ENCODE data around the gene C10orf53.
"Not testable (repeated sequence)": the region's sequence is repeated elsewhere in the genome, so short reads cannot be mapped to it uniquely, and the experiment has no call there.

Gene C10orf53

GRCh38 chr10:49700211-49700610, 20.8 kb downstream of the C10orf53 start:
- H3K4me3 ChIP-seq (ENCODE audit: low read depth, low read length): no peak overlapping the region
- TF ChIP-seq, protein P1, sequence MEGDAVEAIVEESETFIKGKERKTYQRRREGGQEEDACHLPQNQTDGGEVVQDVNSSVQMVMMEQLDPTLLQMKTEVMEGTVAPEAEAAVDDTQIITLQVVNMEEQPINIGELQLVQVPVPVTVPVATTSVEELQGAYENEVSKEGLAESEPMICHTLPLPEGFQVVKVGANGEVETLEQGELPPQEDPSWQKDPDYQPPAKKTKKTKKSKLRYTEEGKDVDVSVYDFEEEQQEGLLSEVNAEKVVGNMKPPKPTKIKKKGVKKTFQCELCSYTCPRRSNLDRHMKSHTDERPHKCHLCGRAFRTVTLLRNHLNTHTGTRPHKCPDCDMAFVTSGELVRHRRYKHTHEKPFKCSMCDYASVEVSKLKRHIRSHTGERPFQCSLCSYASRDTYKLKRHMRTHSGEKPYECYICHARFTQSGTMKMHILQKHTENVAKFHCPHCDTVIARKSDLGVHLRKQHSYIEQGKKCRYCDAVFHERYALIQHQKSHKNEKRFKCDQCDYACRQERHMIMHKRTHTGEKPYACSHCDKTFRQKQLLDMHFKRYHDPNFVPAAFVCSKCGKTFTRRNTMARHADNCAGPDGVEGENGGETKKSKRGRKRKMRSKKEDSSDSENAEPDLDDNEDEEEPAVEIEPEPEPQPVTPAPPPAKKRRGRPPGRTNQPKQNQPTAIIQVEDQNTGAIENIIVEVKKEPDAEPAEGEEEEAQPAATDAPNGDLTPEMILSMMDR (IDR thresholded peaks at IDR 0.05; ENCODE audit: insufficient read depth, low read depth, low read length, missing control alignments): no peak
- DNase-seq (ENCODE audit: low read depth): no peak

DNA sequence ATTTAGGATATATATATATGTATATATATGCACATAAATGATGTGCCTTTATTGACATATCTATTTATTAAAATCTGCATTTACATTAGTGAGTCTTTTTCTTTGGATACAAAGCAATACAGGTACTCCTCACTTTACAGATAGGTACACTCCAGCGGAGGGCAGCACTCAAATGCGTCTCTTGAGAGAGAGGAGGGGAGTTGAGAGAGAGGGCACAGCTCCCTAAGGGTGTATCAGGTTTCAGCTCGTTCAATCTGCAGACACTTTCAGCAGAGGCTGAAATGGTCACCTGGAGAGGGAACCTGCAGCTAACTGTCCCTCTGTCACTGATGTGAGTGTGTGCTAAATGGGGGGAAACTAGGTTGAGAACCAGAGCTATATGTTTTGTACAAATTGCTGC, 21.5 kb downstream of the C10orf53 start:
- DNase-seq (ENCODE audit: low read depth): no peak
- H3K4me3 ChIP-seq (ENCODE audit: low read depth, low read length): no peak overlapping the region
- TF ChIP-seq, protein P1 (IDR thresholded peaks at IDR 0.05; ENCODE audit: insufficient read depth, low read depth, low read length, missing control alignments): no peak

- H3K4me3 ChIP-seq (ENCODE audit: low read depth, low read length): no peak overlapping the region
- TF ChIP-seq, protein P1 (IDR thresholded peaks at IDR 0.05; ENCODE audit: insufficient read depth, low read depth, low read length, missing control alignments): no peak
- DNase-seq (ENCODE audit: low read depth): no peak
Observed at GRCh38 chr10:49707585-49707984, 28.1 kb downstream of the C10orf53 start.

DNA sequence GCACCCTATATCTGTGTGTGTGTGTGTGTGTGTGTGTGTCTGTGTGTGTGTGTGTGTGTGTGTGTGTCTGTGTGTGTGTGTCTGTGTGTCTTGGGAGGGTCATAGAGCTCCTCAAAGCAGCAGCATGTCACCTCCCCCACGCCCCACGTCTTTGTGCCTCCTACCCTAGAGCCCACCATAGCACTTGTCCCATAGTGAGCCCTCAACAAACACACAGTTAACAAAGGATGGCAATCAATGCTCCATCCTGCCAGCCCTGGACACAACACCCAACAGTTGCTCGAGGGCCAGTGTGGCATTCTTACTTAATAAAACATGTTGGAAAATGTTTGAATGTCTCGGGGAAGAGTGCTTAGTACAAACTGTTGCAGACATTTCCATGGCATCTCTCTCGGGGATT, 30.5 kb downstream of the C10orf53 start:
- no peak overlapping the region for H3K4me3 ChIP-seq (ENCODE audit: low read depth, low read length)
- DNase-seq (ENCODE audit: low read depth): no peak
- TF ChIP-seq, protein P1 (IDR thresholded peaks at IDR 0.05; ENCODE audit: insufficient read depth, low read depth, low read length, missing control alignments): no peak

DNA sequence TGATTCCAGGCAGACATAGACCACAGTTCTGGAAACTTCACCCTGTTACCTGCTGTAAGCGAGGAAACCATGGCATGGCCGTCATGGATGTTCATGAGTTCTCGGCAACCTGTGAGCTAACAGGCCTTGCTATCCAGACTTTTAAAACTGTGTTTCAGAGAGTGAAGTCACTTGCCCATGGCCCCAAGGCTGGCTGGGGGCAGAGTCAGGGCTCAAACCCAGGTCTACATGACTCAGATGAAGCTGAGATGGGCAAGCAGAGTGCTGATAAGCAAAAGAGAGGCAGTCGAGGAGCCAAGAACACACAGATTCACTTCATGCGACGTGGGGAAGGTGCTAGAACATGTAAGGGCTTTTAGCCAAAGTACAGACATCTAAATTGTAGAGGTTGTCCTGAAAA, 31.5 kb downstream of the C10orf53 start:
- TF ChIP-seq, protein P1 (IDR thresholded peaks at IDR 0.05; ENCODE audit: insufficient read depth, low read depth, low read length, missing control alignments): no peak
- DNase-seq (ENCODE audit: low read depth): no peak
- no peak overlapping the region for H3K4me3 ChIP-seq (ENCODE audit: low read depth, low read length)

- DNase-seq (ENCODE audit: low read depth): no peak
- no peak overlapping the region for H3K4me3 ChIP-seq (ENCODE audit: low read depth, low read length)
- TF ChIP-seq, protein P1 (IDR thresholded peaks at IDR 0.05; ENCODE audit: insufficient read depth, low read depth, low read length, missing control alignments): no peak
Observed at GRCh38 chr10:49711481-49711880, 32.0 kb downstream of the C10orf53 start.

GRCh38 chr10:49713266-49713665, 33.8 kb downstream of the C10orf53 start:
- no peak overlapping the region for H3K4me3 ChIP-seq (ENCODE audit: low read depth, low read length)
- TF ChIP-seq, protein P1 (IDR thresholded peaks at IDR 0.05; ENCODE audit: insufficient read depth, low read depth, low read length, missing control alignments): no peak
- DNase-seq (ENCODE audit: low read depth): no peak

DNA sequence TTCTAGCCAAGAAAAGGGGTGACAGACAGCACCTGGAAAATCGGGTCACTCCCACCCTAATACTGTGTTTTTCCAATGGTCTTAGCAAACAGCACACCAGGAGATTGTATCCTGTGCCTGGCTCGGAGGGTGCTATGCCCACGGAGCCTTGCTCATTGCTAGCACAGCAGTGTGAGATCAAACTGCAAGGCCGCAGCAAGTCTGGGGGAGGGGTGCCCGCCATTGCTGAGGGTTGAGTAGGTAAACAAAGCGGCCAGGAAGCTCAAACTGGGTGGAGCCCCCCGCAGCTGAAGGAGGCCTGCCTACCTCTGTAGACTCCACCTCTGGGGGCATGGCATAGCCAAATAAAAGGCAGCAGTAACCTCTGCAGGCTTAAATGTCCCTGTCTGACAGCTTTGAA, 35.7 kb downstream of the C10orf53 start:
- H3K4me3 ChIP-seq (ENCODE audit: low read depth, low read length); DNase-seq (ENCODE audit: low read depth): not testable (repeated sequence)

All from GM12865 (cell line).